HuH-7.5 (cell line): ENCODE data around the gene CLEC18C.
"Not testable (repeated sequence)": the region's sequence is repeated elsewhere in the genome, so short reads cannot be mapped to it uniquely, and the experiment has no call there.

Experiments
- DNase-seq: peaks from one replicate; pipeline ENCODE4 v3.0.0; 2011; ENCODE audit warnings: low spot score

Gene CLEC18C

GRCh38 chr16:70218586-70218985 is 45.0 kb downstream of the CLEC18C start:
- not testable (repeated sequence) for DNase-seq

GRCh38 chr16:70222574-70222973 is 49.0 kb downstream of the CLEC18C start:
- DNase-seq, result not testable (repeated sequence)

- not testable (repeated sequence) for DNase-seq
These were observed 49.6 kb downstream of the CLEC18C start for GRCh38 chr16:70223216-70223615.

GRCh38 chr16:70223971-70224513 is 50.5 kb downstream of the CLEC18C start:
- not testable (repeated sequence) for DNase-seq

- not testable (repeated sequence) for DNase-seq
These were observed 51.1 kb downstream of the CLEC18C start for GRCh38 chr16:70224645-70225044.

GRCh38 chr16:70225430-70225829 is 51.8 kb downstream of the CLEC18C start:
- not testable (repeated sequence) for DNase-seq

GRCh38 chr16:70226024-70226423 is 52.4 kb downstream of the CLEC18C start:
- not testable (repeated sequence) for DNase-seq

GRCh38 chr16:70231831-70232230 is 58.2 kb downstream of the CLEC18C start:
- not testable (repeated sequence) for DNase-seq
